NOMO-1 treated with dmso at 0.1 percent for 144 hours (cell line): ENCODE data around the gene JAM3.
"Not testable (repeated sequence)": the region's sequence is repeated elsewhere in the genome, so short reads cannot be mapped to it uniquely, and the experiment has no call there.

Source experiments
- DNase-seq: peaks from one replicate; lab custom pipeline; 2025; ENCODE audit not compliant: unreplicated experiment; lab: John Stamatoyannopoulos, UW

Gene JAM3

GRCh38 chr11:134176284-134176683, 107.4 kb downstream of the JAM3 start:
- no peak for DNase-seq

DNA sequence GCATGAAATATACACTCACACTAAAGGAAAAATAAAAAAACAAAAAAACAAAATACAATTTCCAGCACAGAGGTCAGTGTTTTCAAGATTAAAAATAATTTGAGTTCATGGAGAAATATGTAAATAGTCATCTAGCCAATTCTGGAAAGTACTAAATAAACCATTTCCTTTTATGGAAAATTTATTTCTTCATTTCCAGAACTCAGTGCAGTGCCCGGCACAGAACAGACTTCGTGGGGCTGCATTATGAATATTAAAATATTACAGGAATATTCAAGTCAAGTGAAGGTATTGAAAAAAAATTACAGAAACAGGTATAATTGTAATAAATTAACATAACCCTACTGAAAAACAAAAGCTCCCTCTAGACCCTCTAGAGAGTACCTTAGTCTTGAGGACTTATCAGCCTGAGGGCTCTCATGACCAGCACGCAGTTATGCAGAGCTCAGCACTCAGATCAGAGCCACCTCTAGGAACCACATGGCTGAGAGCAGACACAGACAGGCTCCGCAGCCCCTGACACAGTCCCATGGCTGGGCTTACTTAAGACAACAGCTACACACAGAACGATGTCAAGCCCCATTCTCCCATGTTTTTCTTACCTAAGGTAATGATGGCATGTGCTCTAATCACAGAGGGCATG, 109.3 kb downstream of the JAM3 start:
- DNase-seq = no peak

- DNase-seq = no peak
Observed at GRCh38 chr11:134181707-134182106, 112.8 kb downstream of the JAM3 start.

- DNase-seq = not testable (repeated sequence)
Observed at GRCh38 chr11:134188092-134188491, 119.2 kb downstream of the JAM3 start.

GRCh38 chr11:134196756-134197155, 127.9 kb downstream of the JAM3 start:
- no peak for DNase-seq

GRCh38 chr11:134199531-134199930, 130.7 kb downstream of the JAM3 start:
- no peak for DNase-seq

- no peak for DNase-seq
Observed at GRCh38 chr11:134200688-134201087, 131.8 kb downstream of the JAM3 start.
